ENCODE measurements around the gene SLC7A14. TPM values are rescaled to one million over a fixed set of nuclear protein-coding genes. Genes with fewer than 3 reads are reported as not detected.
A peak's percentile ranks its signal among the peaks of the same experiment; 100 is the strongest.

Gene SLC7A14
- total and polyA plus RNA-seq, 2 of the 4 experiments (the other 2 are of a cell fraction): 2.7 to 6.8 TPM

DNA sequence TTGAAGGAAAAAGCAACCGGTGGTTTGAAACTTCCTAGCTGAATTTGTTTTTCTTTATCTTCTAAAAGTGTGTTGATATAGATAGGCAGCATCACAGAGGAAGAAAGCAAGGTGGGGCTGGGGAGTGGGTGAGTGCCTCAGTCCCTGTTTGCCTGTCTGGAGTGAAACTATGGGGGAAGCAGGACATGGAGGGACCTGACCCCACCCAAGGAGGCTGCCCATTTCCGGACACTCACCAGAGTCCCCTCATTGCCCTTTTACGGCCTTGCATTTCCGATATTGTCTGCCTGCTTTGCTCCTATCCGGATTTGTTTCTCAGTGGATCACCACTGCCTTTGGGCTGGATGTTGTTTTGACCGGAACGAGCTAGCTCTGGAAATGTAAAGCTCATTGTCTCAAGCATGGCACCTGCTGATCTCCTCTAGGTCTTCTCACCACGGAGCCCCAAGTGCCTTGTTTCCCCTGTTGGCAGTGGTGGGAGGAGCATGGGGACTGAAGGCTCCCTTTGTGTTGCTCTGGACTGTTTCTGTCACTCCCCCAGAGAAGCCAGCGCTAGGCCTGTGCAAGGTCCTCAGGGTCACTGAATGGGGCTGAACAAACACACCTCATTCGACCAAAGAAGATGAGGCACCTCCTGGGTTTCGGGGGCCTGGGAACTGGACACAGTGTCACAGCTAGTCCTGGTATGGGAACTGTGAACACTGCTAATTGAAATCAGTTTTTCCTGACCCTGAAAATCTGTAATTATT is 160.2 kb downstream of the SLC7A14 start:
- ATAC-seq (ENCODE audit: low read depth) (no peak), DNase-seq (no peak)
- no peak overlapping the region for H3K18ac ChIP-seq (ENCODE audit: low read depth, low read length)
- H3K4ac ChIP-seq (ENCODE audit: low read depth, low read length): peak overlapping the region; percentile 0; the same call in 1 of the 2 replicates
- H3K23ac ChIP-seq (ENCODE audit: low read depth, low read length): 0 out of 2 replicates have a peak overlapping the region, but pooled peaks have one; percentile 31
- in situ Hi-C loops (cut with MboI; ENCODE audit: low sequenced_read_pairs) (loop anchor here (10.0 kb wide), 1 partner anchor 269 kb away; no protein-coding TSS in a partner anchor), dilution Hi-C loops (cut with HindIII; ENCODE audit: low sequenced_read_pairs, unreplicated experiment) (no loop called here), intact Hi-C loops (cut with micrococcal nuclease) (loop anchor here (5.0 kb wide), 1 partner anchor 197 kb away; no protein-coding TSS in a partner anchor)
- H2AK5ac ChIP-seq (ENCODE audit: low read depth, low read length): no peak overlapping the region
- H2AFZ ChIP-seq (replicated peaks; ENCODE audit: low read length, poor library complexity): peak overlapping the region; percentile 6
- no peak overlapping the region for H4K5ac ChIP-seq (ENCODE audit: low read depth, low read length)
- H3K79me1 ChIP-seq (ENCODE audit: low read depth in 1 of 2, low read length in 2 of 2): peaks cover 15 to 58% of the 10 kb centered on the region in 2 experiments; a peak in 3 of 4 replicates
- H3K27ac ChIP-seq (ENCODE audit: insufficient read depth, low read length): peak overlapping the region; percentile 47; the same call in 1 of the 2 replicates
- peak overlapping the region; percentile 7 for H2AK9ac ChIP-seq (replicated peaks; ENCODE audit: low read depth, low read length, poor library complexity)
- H3K36me3 ChIP-seq (ENCODE audit: control insufficient read depth, insufficient read depth, low read length): peaks cover 51% of the 10 kb centered on the region
- CTCF ChIA-PET: interaction anchor here (0.6 to 1.0 kb wide), 2 partner anchors 128 to 386 kb away, joined by 3 read pairs; no protein-coding TSS in a partner anchor
- H2BK20ac ChIP-seq (ENCODE audit: low read depth, low read length): no peak overlapping the region
- H3K56ac ChIP-seq (ENCODE audit: extremely low read depth, insufficient read depth, low read length): no peak overlapping the region
- peaks cover 50% of the 10 kb centered on the region for H4K20me1 ChIP-seq (ENCODE audit: insufficient read depth, low read length)
- H3K4me1 ChIP-seq (ENCODE audit: control insufficient read depth, insufficient read depth, low read length): peaks cover 9% of the 10 kb centered on the region; the same call in 1 of the 2 replicates
- no peak overlapping the region for H2BK5ac ChIP-seq (ENCODE audit: low read depth, low read length, poor library complexity, severe bottlenecking)
- H4K8ac ChIP-seq (ENCODE audit: low read depth in 2 of 2, low read length in 2 of 2): peak overlapping the region in 1 of 2 experiments; percentile 12; a peak in 1 of 4 replicates
- no peaks in the 10 kb centered on the region for H3K9me3 ChIP-seq (ENCODE audit: control insufficient read depth, insufficient read depth, low read length)
- H3K4me2 ChIP-seq (ENCODE audit: low read depth, low read length): no peak overlapping the region
- WGBS, 2 experiments (ENCODE audit: extremely low coverage in 2 of 2, insufficient read length in 1 of 2): 79% methylated on average over 7 of the region's 11 CpGs; no CpG with 5 or more reads in 1 of the 2 experiments
- no peak overlapping the region for H2BK15ac ChIP-seq (ENCODE audit: low read depth, low read length)
- POLR2A ChIA-PET (ENCODE audit: unreplicated experiment): no interaction called here
- H3K4me3 ChIP-seq (ENCODE audit: insufficient read depth, low read depth, low read length): no peak overlapping the region
- no peak overlapping the region for H2BK120ac ChIP-seq (ENCODE audit: low read depth, low read length)
- peaks cover 13% of the 10 kb centered on the region for H3K9me1 ChIP-seq (ENCODE audit: insufficient read depth, low read length)
- no peak overlapping the region for H4K91ac ChIP-seq (ENCODE audit: insufficient read depth, low read depth, low read length)
- BruUV-seq (replicated peaks): no TSS peak
- no peak for TF ChIP-seq FOS (IDR thresholded peaks at IDR 0.05; ENCODE audit: low read depth, low read length)
- TF ChIP-seq RCOR1 (IDR thresholded peaks at IDR 0.05; ENCODE audit: insufficient replicate concordance, low read length): no peak
- no peak for TF ChIP-seq RFX5 (IDR thresholded peaks at IDR 0.05; ENCODE audit: low read depth, low read length)
- TF ChIP-seq NFE2L2 (IDR thresholded peaks at IDR 0.05; ENCODE audit: low read depth, low read length): no peak
- TF ChIP-seq, protein P1, sequence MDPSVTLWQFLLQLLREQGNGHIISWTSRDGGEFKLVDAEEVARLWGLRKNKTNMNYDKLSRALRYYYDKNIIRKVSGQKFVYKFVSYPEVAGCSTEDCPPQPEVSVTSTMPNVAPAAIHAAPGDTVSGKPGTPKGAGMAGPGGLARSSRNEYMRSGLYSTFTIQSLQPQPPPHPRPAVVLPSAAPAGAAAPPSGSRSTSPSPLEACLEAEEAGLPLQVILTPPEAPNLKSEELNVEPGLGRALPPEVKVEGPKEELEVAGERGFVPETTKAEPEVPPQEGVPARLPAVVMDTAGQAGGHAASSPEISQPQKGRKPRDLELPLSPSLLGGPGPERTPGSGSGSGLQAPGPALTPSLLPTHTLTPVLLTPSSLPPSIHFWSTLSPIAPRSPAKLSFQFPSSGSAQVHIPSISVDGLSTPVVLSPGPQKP (IDR thresholded peaks at IDR 0.05; ENCODE audit: borderline replicate concordance, low read depth, low read length): no peak
- TF ChIP-seq CHD1 (IDR thresholded peaks at IDR 0.05; ENCODE audit: low read depth, low read length): no peak
- no peak for TF ChIP-seq MAZ (IDR thresholded peaks at IDR 0.05; ENCODE audit: borderline replicate concordance, low read depth, low read length)
- TF ChIP-seq BHLHE40 (IDR thresholded peaks at IDR 0.05; ENCODE audit: low read depth, low read length): no peak
- no peak for TF ChIP-seq MAFK (IDR thresholded peaks at IDR 0.05; ENCODE audit: low read depth, low read length)
- TF ChIP-seq, protein P2, sequence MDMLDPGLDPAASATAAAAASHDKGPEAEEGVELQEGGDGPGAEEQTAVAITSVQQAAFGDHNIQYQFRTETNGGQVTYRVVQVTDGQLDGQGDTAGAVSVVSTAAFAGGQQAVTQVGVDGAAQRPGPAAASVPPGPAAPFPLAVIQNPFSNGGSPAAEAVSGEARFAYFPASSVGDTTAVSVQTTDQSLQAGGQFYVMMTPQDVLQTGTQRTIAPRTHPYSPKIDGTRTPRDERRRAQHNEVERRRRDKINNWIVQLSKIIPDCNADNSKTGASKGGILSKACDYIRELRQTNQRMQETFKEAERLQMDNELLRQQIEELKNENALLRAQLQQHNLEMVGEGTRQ (IDR thresholded peaks at IDR 0.05; ENCODE audit: low read depth, low read length): no peak
- no peak for TF ChIP-seq CEBPB (IDR thresholded peaks at IDR 0.05; ENCODE audit: low read depth, low read length)
- no peak for TF ChIP-seq RAD21 (IDR thresholded peaks at IDR 0.05; ENCODE audit: low read length)
- TF ChIP-seq POLR2A (IDR thresholded peaks at IDR 0.05; ENCODE audit: low read depth, low read length): no peak
- TF ChIP-seq, protein P3, sequence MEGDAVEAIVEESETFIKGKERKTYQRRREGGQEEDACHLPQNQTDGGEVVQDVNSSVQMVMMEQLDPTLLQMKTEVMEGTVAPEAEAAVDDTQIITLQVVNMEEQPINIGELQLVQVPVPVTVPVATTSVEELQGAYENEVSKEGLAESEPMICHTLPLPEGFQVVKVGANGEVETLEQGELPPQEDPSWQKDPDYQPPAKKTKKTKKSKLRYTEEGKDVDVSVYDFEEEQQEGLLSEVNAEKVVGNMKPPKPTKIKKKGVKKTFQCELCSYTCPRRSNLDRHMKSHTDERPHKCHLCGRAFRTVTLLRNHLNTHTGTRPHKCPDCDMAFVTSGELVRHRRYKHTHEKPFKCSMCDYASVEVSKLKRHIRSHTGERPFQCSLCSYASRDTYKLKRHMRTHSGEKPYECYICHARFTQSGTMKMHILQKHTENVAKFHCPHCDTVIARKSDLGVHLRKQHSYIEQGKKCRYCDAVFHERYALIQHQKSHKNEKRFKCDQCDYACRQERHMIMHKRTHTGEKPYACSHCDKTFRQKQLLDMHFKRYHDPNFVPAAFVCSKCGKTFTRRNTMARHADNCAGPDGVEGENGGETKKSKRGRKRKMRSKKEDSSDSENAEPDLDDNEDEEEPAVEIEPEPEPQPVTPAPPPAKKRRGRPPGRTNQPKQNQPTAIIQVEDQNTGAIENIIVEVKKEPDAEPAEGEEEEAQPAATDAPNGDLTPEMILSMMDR (conservative IDR thresholded peaks at IDR 0.05; ENCODE audit: low read depth, low read length): no peak
- no peaks in the 10 kb centered on the region for H3K27me3 ChIP-seq (ENCODE audit: control insufficient read depth, insufficient read depth, low read length)
- H3K14ac ChIP-seq (replicated peaks; ENCODE audit: low read depth, low read length): peak overlapping the region; percentile 60; the same call in 1 of the 2 replicates
- H3K9ac ChIP-seq (ENCODE audit: low read depth, low read length): no peak overlapping the region

All from IMR-90 (cell line).